Measurements from ENCODE around the gene CDR2. TPM values are rescaled to one million over a fixed set of nuclear protein-coding genes. Genes with fewer than 3 reads are reported as not detected.

CDR2 gene
- total RNA-seq, 1 donor from 2014 or later = 6.8 TPM

DNA sequence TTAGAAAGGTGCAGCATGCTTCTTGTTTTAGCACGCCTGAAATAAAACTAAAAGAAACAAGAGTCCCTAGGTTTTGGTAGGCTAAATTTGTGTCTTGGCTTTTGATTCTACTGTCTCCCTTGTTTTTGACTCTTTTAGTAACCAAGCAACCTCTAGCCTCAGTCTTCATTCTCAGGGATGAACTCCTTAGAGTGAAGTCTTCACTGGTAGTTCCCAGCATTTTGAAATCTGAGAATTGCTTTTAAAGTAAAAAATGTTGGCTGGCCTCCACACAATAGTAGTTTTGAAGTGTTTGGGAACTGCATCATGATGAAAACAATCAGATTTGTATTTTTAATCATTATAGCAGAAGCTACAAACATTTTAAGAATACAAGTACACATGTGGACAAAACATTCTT lies 6.1 kb upstream of the CDR2 start:
- Histone ChIP-seq H3K4me1 (peaks cover 18% of the 10 kb centered on the region), H3K9me3 (replicated peaks) (no peaks in the 10 kb centered on the region), H3K27me3 (ENCODE audit: low read depth) (no peaks in the 10 kb centered on the region), H3K36me3 (no peaks in the 10 kb centered on the region), H3K27ac (replicated peaks) (peak overlapping the region; percentile 18), H3K4me3 (no peak overlapping the region)
- no peak for TF ChIP-seq CTCF (IDR thresholded peaks at IDR 0.05; ENCODE audit: borderline replicate concordance)
- DNase-seq = no peak
- intact Hi-C loops (cut with micrococcal nuclease) = no loop called here

DNA sequence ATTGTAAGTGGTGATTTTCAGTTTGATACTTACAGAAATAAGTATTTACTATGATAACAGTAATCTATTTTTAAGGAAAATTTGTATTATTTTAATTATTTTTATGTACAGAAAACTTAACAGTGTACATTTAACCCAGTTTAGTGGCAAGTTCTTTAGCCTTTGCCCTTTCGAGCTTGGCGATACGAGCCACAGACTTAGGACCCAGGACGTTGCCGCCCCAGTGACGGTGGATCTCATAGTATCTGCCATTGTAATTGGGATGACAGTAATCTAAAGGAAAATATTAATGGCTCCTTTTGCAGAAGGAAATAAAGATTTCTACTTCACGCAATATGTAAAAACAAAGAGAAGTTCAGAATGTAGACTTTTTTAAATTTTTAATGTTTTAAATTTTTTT lies 5.2 kb upstream of the CDR2 start:
- intact Hi-C loops (cut with micrococcal nuclease) = no loop called here

DNA sequence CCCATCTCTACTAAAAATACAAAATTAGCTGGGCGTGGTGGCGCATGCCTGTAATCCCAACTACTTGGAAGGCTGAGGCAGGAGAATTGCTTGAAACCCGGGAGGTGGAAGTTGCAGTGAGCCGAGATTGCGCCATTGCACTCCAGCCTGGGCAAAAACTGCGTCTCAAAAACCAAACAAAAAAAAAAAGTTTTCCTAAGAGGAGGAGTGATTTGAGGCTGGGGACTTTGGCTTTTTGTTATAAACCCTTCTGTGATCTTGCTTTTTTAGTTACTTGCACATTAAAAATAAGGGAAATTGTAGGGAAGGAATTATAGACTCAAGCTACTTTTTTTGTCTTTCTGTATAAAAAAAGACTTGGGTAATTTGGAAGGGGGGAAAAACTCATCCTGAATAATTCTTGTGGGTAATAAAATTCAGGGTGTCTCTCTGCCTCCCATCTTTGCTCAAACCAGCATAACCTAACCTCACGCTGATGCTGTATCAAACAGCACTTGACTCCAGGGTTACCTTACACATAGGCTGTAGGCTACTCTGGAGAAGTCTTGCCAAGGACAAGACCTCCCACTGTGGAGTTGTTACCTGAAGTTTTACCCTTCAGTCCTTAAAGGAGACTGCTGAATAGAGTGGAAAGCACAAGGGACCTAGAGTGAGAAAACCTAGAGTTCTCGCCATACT lies 1.7 kb upstream of the CDR2 start:
- intact Hi-C loops (cut with micrococcal nuclease) = no loop called here
- Histone ChIP-seq H3K4me1 (peaks cover 44% of the 10 kb centered on the region), H3K27ac (replicated peaks) (no peak overlapping the region), H3K4me3 (no peak overlapping the region), H3K36me3 (no peaks in the 10 kb centered on the region), H3K27me3 (ENCODE audit: low read depth) (no peaks in the 10 kb centered on the region), H3K9me3 (replicated peaks) (no peaks in the 10 kb centered on the region)
- TF ChIP-seq CTCF (IDR thresholded peaks at IDR 0.05; ENCODE audit: borderline replicate concordance) = no peak
- DNase-seq = no peak

More for the DNA sequence above, 5.2 kb upstream of the CDR2 start:
- peaks cover 26% of the 10 kb centered on the region for H3K4me1 ChIP-seq
- no peak overlapping the region for H3K4me3 ChIP-seq
- no peak for TF ChIP-seq CTCF (IDR thresholded peaks at IDR 0.05; ENCODE audit: borderline replicate concordance)
- no peak for DNase-seq
- no peaks in the 10 kb centered on the region for H3K9me3 ChIP-seq (replicated peaks)
- H3K27ac ChIP-seq (replicated peaks) = no peak overlapping the region
- no peaks in the 10 kb centered on the region for H3K36me3 ChIP-seq
- no peaks in the 10 kb centered on the region for H3K27me3 ChIP-seq (ENCODE audit: low read depth)

DNA sequence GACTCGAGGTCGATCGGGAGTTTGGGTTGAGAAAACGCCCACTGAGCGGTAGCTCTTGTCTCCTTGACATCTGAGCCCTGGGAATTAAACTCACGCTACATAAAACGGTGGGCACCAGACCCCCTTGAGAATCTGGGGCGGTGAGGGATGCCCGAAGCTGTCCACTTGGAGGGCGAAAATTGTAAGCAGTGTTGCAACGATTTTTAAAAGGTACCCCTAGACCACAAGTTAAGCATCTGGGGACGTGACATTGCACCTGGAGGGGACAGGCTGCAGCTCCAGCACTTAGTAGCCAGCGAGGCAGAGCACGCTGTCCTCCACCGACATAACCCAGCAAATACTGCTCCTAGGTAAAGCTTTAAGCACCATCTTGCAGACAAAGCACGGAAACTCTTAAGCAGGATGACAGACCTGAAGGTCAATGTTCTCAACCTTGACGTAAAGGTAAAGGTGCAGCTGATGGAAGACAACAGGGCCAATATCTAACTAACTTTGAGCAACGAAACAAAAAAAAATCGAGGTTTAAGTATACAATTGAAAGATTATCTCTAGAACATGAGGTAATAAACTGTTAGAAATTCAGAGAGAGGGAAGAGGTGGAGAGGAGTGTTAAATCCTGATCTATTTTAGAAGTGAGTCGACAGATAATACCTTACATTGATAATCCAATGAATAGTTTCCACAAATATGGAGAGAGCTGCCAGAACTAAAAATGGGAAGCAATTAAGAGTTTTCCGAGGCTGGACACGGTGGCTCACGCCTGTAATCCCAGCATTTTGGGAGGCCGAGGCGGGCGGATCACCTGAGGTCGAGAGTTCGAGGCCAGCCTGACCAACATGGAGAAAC lies 921 bp upstream of the CDR2 start:
- TF ChIP-seq CTCF (IDR thresholded peaks at IDR 0.05; ENCODE audit: borderline replicate concordance) = no peak
- Histone ChIP-seq H3K4me1 (peaks cover 44% of the 10 kb centered on the region), H3K36me3 (no peaks in the 10 kb centered on the region), H3K4me3 (peak overlapping the region; percentile 89), H3K27me3 (ENCODE audit: low read depth) (no peaks in the 10 kb centered on the region), H3K9me3 (replicated peaks) (no peaks in the 10 kb centered on the region), H3K27ac (replicated peaks) (peak overlapping the region; percentile 84)
- intact Hi-C loops (cut with micrococcal nuclease) = no loop called here
- no peak for DNase-seq

DNA sequence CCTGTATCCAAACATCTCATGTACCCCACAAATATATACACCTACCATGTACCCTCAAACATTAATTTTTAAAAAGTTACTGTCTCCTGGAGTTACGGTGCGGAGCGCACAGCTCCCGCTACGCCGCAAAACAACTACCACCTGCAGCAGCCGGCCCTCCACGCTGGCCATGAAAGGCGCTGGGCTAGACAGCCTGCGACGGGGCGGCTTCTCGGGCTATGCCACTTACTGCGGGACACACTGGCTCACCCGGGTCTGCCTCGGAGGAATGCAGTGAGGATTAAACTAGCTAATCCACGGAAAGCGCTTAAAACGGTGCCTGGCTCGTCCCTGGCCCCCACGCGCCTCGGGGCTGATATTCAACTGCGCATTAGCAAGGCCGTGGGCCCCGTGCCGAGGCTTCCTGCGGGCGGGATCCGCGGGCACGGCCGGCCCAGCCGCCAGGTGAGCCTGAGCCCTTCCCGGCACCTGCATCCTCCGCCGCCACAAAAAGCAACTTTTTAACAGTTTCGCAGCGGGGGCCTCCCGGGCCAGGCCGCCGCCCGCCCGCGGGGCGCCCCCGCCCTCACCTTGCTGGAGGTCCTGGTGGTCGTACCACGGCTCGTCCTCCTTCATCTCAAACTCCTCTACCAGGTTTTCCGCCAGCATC lies 633 bp downstream of the CDR2 start:
- H3K4me1 ChIP-seq = peaks cover 60% of the 10 kb centered on the region

More for the DNA sequence above, 633 bp downstream of the CDR2 start:
- intact Hi-C loops (cut with micrococcal nuclease) = no loop called here
- no peaks in the 10 kb centered on the region for H3K9me3 ChIP-seq (replicated peaks)
- no peaks in the 10 kb centered on the region for H3K36me3 ChIP-seq
- peak overlapping the region; percentile 84 for H3K27ac ChIP-seq (replicated peaks)
- no peak for TF ChIP-seq CTCF (IDR thresholded peaks at IDR 0.05; ENCODE audit: borderline replicate concordance)
- peak overlapping the region; percentile 89 for H3K4me3 ChIP-seq
- peak; percentile 48 for DNase-seq
- no peaks in the 10 kb centered on the region for H3K27me3 ChIP-seq (ENCODE audit: low read depth)
